NCI-H146 treated with DMSO at 0.1 percent for 48 hours (cell line): ENCODE data around the gene JARID2.

ENCODE experiments used
- DNase-seq: peaks from one replicate; lab custom pipeline; 2025; ENCODE audit not compliant: unreplicated experiment; lab: John Stamatoyannopoulos, UW

JARID2 gene

DNA sequence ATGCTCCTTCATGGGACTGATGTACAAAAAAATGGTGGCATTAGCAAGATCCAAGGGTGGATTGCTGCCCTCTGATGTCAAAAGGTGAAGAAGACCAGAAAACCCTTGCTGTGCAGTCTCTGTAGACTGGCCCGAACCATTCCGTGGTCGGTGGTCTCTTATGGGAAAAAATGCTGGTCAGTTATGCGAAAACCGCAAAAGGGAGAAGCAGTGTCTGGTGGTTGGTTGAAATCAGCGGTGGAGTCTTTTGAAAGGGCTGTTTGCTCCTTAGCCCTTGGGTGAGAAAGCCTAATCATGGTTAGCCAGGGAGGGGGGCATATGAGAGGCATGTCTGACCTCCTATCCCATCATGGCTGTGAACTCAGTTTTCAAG is 308.8 kb downstream of the JARID2 start:
- no peak for DNase-seq

GRCh38 chr6:15555101-15556038 is 309.5 kb downstream of the JARID2 start:
- no peak for DNase-seq

GRCh38 chr6:15556711-15557110 is 310.8 kb downstream of the JARID2 start:
- DNase-seq: no peak

GRCh38 chr6:15557174-15557573 is 311.3 kb downstream of the JARID2 start:
- DNase-seq: no peak

GRCh38 chr6:15560713-15561112 is 314.8 kb downstream of the JARID2 start:
- no peak for DNase-seq

- no peak for DNase-seq
These were observed 315.8 kb downstream of the JARID2 start for GRCh38 chr6:15561447-15562199.

- no peak for DNase-seq
These were observed 317.1 kb downstream of the JARID2 start for GRCh38 chr6:15562977-15563376.

- no peak for DNase-seq
These were observed 323.4 kb downstream of the JARID2 start for GRCh38 chr6:15569035-15569995.

DNA sequence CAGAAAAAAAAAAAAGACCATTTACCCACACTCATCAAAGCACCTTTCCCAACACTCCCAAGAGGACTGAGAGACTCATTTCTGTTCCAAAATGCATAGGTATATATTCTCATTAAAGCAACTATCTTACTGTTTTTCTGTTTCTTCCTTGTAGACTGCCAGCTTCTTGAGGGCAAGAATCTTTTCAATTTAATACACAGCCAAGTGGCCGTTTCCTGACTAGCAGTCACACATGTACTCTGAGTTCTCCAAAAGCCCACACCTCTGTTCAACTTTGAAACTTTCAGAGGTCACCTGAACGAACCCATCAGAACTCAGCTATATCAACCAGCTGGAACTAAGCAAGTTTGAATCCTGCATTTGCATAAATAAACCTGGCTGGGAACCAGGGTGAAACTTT is 324.3 kb downstream of the JARID2 start:
- DNase-seq: no peak
